Jurkat, Clone E6-1 (cell line): ENCODE data around the gene METRN.
"Not testable (repeated sequence)": the region's sequence is repeated elsewhere in the genome, so short reads cannot be mapped to it uniquely, and the experiment has no call there.

Experiments
- DNase-seq: peaks from one replicate; pipeline ENCODE4 v3.0.0-alpha.2; 2011; ENCODE audit warnings: low read depth, low spot score
- H3K4me3 ChIP-seq: 2 replicates; pipeline ENCODE4 v1.5.1; 2011; ENCODE audit warnings: mild to moderate bottlenecking, low read length, control low read depth, moderate library complexity

Gene METRN

GRCh38 chr16:747978-748746 lies 33.2 kb downstream of the METRN start:
- no peak for DNase-seq
- no peak overlapping the region for H3K4me3 ChIP-seq

- no peak for DNase-seq
Measured at GRCh38 chr16:749010-749409, 34.1 kb downstream of the METRN start.

GRCh38 chr16:750485-750884 lies 35.6 kb downstream of the METRN start:
- H3K4me3 ChIP-seq = no peak overlapping the region
- no peak for DNase-seq

More at GRCh38 chr16:749010-749409, 34.1 kb downstream of the METRN start:
- no peak overlapping the region for H3K4me3 ChIP-seq

- H3K4me3 ChIP-seq = no peak overlapping the region
- no peak for DNase-seq
Measured at GRCh38 chr16:751152-752006, 36.5 kb downstream of the METRN start.

- no peak overlapping the region for H3K4me3 ChIP-seq
- DNase-seq = no peak
Measured at GRCh38 chr16:752007-752312, 37.0 kb downstream of the METRN start.

GRCh38 chr16:754121-754607 lies 39.2 kb downstream of the METRN start:
- not testable (repeated sequence) for DNase-seq, H3K4me3 ChIP-seq

GRCh38 chr16:754656-755055 lies 39.7 kb downstream of the METRN start:
- DNase-seq = no peak
- no peak overlapping the region for H3K4me3 ChIP-seq

- no peak for DNase-seq
- H3K4me3 ChIP-seq = no peak overlapping the region
Measured at GRCh38 chr16:756428-756827, 41.5 kb downstream of the METRN start.

GRCh38 chr16:759110-759910 lies 44.4 kb downstream of the METRN start:
- H3K4me3 ChIP-seq = no peak overlapping the region
- DNase-seq = no peak

- DNase-seq = no peak
- no peak overlapping the region for H3K4me3 ChIP-seq
Measured at GRCh38 chr16:760065-760464, 45.1 kb downstream of the METRN start.

GRCh38 chr16:760545-761343 lies 45.8 kb downstream of the METRN start, which contains the start of gene MSLN:
Gene MSLN, plus strand, starts transcription at chr16:760734. Its CDS starts 1,947 bp downstream, at chr16:762681.
- no peak within 1 kb of the TSS for H3K4me3 ChIP-seq
- no peak for DNase-seq

GRCh38 chr16:761625-762513 lies 47.0 kb downstream of the METRN start:
- no peak for DNase-seq
- no peak overlapping the region for H3K4me3 ChIP-seq

GRCh38 chr16:762595-763268 lies 47.8 kb downstream of the METRN start:
- no peak for DNase-seq
- H3K4me3 ChIP-seq = no peak overlapping the region

- no peak overlapping the region for H3K4me3 ChIP-seq
- DNase-seq = no peak
Measured at GRCh38 chr16:763369-764183, 48.7 kb downstream of the METRN start.

GRCh38 chr16:764184-764750 lies 49.3 kb downstream of the METRN start:
- no peak for DNase-seq
- no peak overlapping the region for H3K4me3 ChIP-seq

GRCh38 chr16:764848-765487 lies 50.0 kb downstream of the METRN start:
- DNase-seq = no peak

More at GRCh38 chr16:764848-765487, 50.0 kb downstream of the METRN start:
- no peak overlapping the region for H3K4me3 ChIP-seq
